C4-2B (cell line): ENCODE data around the gene GOSR2.

ENCODE experiments used
- H3K27ac ChIP-seq: fragments of 450-650 bp; 2 replicates; pipeline ENCODE4 v1.5.1; 2017
- ZFX ChIP-seq: fragments of 450-650 bp; IDR thresholded peaks from 2 replicates; pipeline ENCODE4 v1.6.1; 2017
- TF ChIP-seq, protein P1 (sequence below): fragments of 450-650 bp; conservative IDR thresholded peaks from 2 replicates; pipeline ENCODE4 v1.5.1; 2017; ENCODE audit warnings: mild to moderate bottlenecking

The GOSR2 gene

DNA sequence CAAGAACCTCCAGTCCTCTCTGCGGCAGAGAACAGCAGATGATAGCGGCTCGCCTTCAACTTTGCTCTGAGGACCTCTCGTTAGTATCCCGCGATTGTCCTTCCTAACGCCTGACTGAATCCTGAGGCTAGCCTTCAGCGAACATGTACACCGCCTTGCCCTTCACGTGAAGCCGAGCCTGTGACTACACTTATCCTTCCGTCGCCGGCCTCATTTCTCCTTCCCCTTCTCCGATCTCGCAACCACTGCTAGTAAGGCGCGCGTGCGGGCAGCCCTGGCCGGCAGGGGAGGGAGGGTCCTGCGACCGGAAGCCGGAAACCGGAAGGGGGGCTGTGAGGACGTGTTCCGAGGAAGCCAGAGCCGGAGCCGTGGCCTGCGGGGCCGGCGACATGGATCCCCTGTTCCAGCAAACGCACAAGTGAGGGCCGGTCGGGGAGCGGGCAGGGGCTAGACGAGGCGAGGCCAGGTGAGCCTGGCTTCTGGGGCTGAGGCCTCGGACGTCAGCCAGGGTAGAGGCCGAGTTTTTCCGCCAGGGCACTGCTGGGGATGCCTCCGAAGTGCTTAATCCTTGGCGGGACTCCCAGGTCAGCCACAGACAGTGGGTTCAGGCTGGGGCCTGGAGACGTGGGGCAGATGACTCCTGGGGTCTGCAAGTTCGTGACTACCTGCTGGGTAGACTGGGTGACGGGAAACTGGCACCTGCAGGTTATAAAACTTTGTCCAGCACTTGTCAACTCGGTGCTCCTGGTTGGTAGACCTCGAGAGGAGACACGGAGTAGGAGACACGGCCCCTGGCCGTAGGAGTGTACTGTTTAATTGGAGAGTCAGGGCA is at the start of gene GOSR2:
Gene GOSR2, plus strand, starts transcription at position 357 of the 832 bp plus-strand sequence. Its CDS starts 33 bp downstream, at position 390.
- TF ChIP-seq, protein P1, sequence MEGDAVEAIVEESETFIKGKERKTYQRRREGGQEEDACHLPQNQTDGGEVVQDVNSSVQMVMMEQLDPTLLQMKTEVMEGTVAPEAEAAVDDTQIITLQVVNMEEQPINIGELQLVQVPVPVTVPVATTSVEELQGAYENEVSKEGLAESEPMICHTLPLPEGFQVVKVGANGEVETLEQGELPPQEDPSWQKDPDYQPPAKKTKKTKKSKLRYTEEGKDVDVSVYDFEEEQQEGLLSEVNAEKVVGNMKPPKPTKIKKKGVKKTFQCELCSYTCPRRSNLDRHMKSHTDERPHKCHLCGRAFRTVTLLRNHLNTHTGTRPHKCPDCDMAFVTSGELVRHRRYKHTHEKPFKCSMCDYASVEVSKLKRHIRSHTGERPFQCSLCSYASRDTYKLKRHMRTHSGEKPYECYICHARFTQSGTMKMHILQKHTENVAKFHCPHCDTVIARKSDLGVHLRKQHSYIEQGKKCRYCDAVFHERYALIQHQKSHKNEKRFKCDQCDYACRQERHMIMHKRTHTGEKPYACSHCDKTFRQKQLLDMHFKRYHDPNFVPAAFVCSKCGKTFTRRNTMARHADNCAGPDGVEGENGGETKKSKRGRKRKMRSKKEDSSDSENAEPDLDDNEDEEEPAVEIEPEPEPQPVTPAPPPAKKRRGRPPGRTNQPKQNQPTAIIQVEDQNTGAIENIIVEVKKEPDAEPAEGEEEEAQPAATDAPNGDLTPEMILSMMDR = no peak
- peak; percentile 88 for TF ChIP-seq ZFX
- H3K27ac ChIP-seq = peak within 1 kb of the TSS; percentile 85

DNA sequence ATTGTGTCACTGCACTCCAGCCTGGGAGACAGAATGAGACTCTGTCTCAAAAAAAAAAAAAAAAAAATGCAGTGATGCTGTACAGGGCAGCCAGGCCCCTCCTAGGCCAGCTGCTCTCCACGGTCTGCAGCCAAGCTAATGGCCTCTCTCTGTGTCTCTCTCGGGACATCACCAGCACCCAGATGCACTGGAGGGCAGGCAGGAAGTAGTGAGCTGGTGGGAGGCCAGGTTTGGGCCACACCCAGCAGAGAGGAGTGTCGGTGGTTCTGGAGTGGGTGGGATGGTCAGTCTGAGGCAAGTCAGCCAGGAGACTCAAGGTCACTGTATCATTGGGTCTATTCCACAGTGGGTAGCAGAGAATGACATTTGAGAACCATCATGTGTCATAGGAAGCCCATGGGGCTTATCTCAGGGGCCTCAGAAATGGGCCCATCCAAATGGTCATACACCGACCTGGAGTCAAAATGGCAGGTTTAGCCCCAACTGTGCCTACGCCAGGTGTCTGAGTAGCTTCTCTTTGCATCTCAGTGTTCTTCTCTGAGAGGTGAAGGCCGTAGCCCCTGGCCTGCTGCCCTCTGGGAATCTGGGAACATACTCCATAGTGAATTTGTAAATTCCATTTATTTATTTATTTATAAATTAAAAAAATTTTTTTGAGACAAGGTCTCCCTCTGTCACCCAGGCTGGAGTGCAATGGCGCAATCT is 48.9 kb upstream of the GOSR2 start:
- TF ChIP-seq, protein P1 = no peak
- no peak for TF ChIP-seq ZFX

DNA sequence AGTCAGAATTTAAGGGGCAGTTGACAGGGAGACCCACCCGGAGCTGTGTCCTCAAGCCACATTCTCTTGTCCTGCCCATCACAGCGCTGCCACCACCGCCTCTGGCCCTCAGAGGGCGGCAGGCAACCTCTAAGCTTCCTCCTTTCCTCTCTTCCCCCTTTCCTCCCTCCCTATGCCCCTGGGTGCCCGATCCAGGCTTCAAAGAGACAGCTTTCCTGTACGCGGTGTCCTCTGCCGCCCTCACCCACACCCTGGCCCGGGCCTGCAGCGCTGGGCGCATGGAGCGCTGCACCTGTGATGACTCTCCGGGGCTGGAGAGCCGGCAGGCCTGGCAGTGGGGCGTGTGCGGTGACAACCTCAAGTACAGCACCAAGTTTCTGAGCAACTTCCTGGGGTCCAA is 48.1 kb upstream of the GOSR2 start:
- TF ChIP-seq, protein P1 = no peak
- TF ChIP-seq ZFX = no peak
- no peak overlapping the region for H3K27ac ChIP-seq

More for the DNA sequence above, 48.9 kb upstream of the GOSR2 start:
- H3K27ac ChIP-seq = no peak overlapping the region

DNA sequence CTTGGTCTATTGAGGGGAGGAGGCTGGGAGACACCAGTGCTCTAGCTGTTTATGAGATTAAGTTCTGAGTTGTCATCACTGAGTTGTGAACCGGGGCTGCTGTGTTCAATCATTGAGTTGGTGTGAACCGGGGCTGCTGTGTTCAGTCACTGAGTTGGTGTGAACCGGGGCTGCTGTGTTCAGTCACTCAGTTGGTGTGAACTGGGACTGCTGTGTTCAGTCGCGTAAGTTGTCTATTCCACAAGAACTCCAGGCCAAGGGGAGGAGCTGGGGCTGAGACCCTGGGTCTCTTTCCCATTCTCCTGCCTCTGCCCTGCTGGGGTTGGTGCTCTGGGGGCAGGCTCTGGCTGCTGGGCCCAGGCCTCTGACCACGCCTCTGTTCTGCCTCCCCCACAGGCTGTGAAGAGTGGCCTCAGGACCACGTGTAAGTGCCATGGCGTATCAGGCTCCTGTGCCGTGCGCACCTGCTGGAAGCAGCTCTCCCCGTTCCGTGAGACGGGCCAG is 47.1 kb upstream of the GOSR2 start:
- H3K27ac ChIP-seq = peak overlapping the region; percentile 34
- TF ChIP-seq, protein P1 = no peak
- no peak for TF ChIP-seq ZFX

DNA sequence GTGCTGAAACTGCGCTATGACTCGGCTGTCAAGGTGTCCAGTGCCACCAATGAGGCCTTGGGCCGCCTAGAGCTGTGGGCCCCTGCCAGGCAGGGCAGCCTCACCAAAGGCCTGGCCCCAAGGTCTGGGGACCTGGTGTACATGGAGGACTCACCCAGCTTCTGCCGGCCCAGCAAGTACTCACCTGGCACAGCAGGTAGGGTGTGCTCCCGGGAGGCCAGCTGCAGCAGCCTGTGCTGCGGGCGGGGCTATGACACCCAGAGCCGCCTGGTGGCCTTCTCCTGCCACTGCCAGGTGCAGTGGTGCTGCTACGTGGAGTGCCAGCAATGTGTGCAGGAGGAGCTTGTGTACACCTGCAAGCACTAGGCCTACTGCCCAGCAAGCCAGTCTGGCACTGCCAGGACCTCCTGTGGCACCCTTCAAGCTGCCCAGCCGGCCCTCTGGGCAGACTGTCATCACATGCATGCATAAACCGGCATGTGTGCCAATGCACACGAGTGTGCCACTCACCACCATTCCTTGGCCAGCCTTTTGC is 46.5 kb upstream of the GOSR2 start:
- no peak; the same call in 1 of the 2 replicates for TF ChIP-seq ZFX
- TF ChIP-seq, protein P1 = peak; percentile 89
- H3K27ac ChIP-seq = peak overlapping the region; percentile 34

DNA sequence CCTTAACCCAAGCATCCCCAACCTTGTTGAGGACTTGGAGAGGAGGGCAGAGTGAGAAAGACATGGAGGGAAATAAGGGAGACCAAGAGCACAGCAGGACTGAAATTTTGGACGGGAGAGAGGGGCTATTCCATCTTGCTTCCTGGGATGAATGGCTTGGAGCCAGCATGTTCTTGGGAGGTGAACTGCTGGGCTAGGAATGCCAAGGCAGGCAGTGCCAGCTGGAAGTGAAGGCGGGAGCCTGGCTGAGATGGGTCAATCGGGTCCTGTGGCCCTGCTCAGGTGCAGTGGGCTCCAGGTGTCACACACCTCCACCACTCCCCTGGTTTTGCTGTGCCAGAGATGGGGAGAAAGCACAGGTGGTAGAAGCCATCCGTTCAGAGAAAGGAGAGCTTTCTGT is 46.0 kb upstream of the GOSR2 start:
- TF ChIP-seq ZFX = no peak
- TF ChIP-seq, protein P1 = no peak
- peak overlapping the region; percentile 34 for H3K27ac ChIP-seq
